ENCODE results near the gene TMEM120A. TPM values are rescaled to one million over a fixed set of nuclear protein-coding genes. Genes with fewer than 3 reads are reported as not detected.

The TMEM120A gene
- total RNA-seq, 1 experiment from 2014 or later = 71.0 TPM

DNA sequence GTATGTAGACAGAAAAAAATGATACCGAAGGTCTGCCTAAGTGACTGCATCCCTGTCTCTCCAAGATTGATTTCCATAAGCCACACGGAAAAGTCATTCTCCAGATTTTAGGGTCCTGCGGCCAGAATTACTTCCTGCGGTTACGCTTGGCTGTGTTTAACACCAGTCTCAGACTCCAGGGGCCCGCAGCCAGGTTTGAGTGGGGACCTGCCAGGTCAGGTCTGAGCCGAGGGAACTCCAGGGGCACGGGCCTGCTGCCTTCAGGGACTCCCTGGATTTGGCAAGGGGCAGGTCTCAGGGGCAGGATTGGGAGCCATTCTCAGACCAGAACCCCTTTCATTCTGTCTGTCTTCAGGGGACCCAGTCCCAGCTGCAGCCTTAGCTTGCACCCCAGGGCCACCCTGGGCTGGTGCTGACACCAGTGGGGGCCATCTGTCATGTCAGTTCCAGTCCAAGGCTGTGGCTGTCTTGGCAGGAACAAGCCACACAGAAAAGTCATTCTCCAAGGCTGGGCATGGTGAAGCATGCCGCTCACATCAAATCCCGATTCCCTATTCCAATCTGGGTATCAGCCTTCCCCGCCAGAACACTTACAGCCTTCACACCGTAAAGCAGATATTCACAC is 39.0 kb downstream of the TMEM120A start:
- H3K4me3 ChIP-seq (ENCODE audit: low read depth in 2 of 2, low read length in 2 of 2) = no peak overlapping the region
- no peak overlapping the region for H3K27ac ChIP-seq (ENCODE audit: low read length)
- in situ Hi-C loops (cut with HindIII; ENCODE audit: low pct_unique_long_range_greater_than_20kb, low sequenced_read_pairs) (no loop called here), intact Hi-C loops (cut with micrococcal nuclease; ENCODE audit: unreplicated experiment) (no loop called here)
- H3K27me3 ChIP-seq (ENCODE audit: control insufficient read depth, insufficient read depth, low read length) = no peaks in the 10 kb centered on the region
- peak; percentile 20; the same call in 1 of the 2 replicates for ATAC-seq
- CTCF ChIA-PET = no interaction called here
- TF ChIP-seq TCF7L2 (IDR thresholded peaks at IDR 0.05; ENCODE audit: low read depth, low read length) = no peak
- no peak for TF ChIP-seq CTCF (IDR thresholded peaks at IDR 0.05)
- TF ChIP-seq SIN3A (IDR thresholded peaks at IDR 0.05; ENCODE audit: borderline replicate concordance, insufficient read depth, low read depth, low read length) = no peak
- no peak for TF ChIP-seq REST (IDR thresholded peaks at IDR 0.05; ENCODE audit: insufficient read depth in 1 of 2, low read depth in 2 of 2, low read length in 1 of 2)
- TF ChIP-seq POLR2AphosphoS5 (IDR thresholded peaks at IDR 0.05; ENCODE audit: low read depth, low read length) = no peak
- DNase-seq (ENCODE audit: low read depth, low spot score) = no peak
- no peaks in the 10 kb centered on the region for H3K36me3 ChIP-seq (ENCODE audit: control insufficient read depth, insufficient read depth, low read length)
- no peaks in the 10 kb centered on the region for H3K9me3 ChIP-seq (ENCODE audit: control insufficient read depth, insufficient read depth, low read depth, low read length)
- H3K4me1 ChIP-seq (ENCODE audit: control insufficient read depth, insufficient read depth, low read length) = peaks cover 20% of the 10 kb centered on the region
- POLR2A ChIA-PET = no interaction called here
- BruUV-seq (replicated peaks) = TSS peak; percentile 60

GRCh38 chr7:75953931-75954330 is 40.5 kb downstream of the TMEM120A start:
- ChIA-PET CTCF (no interaction called here), POLR2A (no interaction called here)

More at GRCh38 chr7:75953931-75954330, 40.5 kb downstream of the TMEM120A start:
- peaks cover 19% of the 10 kb centered on the region for H3K4me1 ChIP-seq (ENCODE audit: control insufficient read depth, insufficient read depth, low read length)
- no peak for TF ChIP-seq POLR2AphosphoS5 (IDR thresholded peaks at IDR 0.05; ENCODE audit: low read depth, low read length)
- no peak for TF ChIP-seq CTCF (IDR thresholded peaks at IDR 0.05)
- no peak for TF ChIP-seq SIN3A (IDR thresholded peaks at IDR 0.05; ENCODE audit: borderline replicate concordance, insufficient read depth, low read depth, low read length)
- TF ChIP-seq TCF7L2 (IDR thresholded peaks at IDR 0.05; ENCODE audit: low read depth, low read length) = no peak
- no peak for TF ChIP-seq REST (IDR thresholded peaks at IDR 0.05; ENCODE audit: insufficient read depth in 1 of 2, low read depth in 2 of 2, low read length in 1 of 2)
- H3K27ac ChIP-seq (ENCODE audit: low read length) = no peak overlapping the region
- intact Hi-C loops (cut with micrococcal nuclease; ENCODE audit: unreplicated experiment) = no loop called here
- DNase-seq (ENCODE audit: low read depth, low spot score) = no peak
- H3K36me3 ChIP-seq (ENCODE audit: control insufficient read depth, insufficient read depth, low read length) = no peaks in the 10 kb centered on the region
- in situ Hi-C loops (cut with HindIII; ENCODE audit: low pct_unique_long_range_greater_than_20kb, low sequenced_read_pairs) = no loop called here
- BruUV-seq (replicated peaks) = no TSS peak
- no peaks in the 10 kb centered on the region for H3K27me3 ChIP-seq (ENCODE audit: control insufficient read depth, insufficient read depth, low read length)
- H3K4me3 ChIP-seq (ENCODE audit: low read depth in 2 of 2, low read length in 2 of 2) = no peak overlapping the region
- no peak for ATAC-seq
- no peaks in the 10 kb centered on the region for H3K9me3 ChIP-seq (ENCODE audit: control insufficient read depth, insufficient read depth, low read depth, low read length)

Data from Panc1 (cell line).